NCI-H510A (cell line): ENCODE results near the gene NAXE.
"Not testable (repeated sequence)": the region's sequence is repeated elsewhere in the genome, so short reads cannot be mapped to it uniquely, and the experiment has no call there.

Experiments
- DNase-seq: peaks from one replicate; lab custom pipeline; 2025; lab: John Stamatoyannopoulos, UW

Gene NAXE

DNA sequence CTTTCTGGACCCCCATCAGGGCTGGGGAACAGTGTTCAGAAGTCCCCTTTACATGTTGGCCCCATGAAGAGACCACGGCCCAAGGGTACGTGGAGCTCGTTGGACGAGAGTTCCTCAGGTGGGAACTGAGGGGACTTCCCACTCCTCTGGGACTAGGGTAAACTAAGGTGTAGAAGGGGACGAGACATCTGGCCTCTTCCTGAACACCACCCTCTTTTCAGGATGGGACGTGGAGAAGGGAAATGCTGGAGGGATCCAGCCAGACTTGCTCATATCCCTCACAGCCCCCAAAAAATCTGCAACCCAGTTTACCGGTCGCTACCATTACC is 2.0 kb downstream of the NAXE start:
- no peak for DNase-seq

DNA sequence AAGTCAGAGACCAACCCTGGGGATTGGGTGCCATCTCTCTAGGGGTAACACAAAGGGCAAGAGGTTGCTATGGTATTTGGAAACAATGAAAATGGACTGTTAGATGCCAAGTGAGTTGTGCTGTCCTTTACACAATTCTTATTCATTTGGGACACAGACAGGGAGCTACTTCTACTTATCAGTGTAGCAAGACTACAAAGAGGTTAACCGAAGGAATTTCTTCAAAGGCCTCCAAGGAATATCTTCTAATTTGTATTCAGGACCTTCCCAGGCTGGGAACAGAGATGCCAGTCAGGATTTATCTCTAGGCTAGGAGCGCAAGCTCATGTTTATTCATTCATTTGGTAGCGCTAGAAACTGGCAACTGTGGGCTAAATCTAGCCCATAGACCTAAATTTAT is 2.6 kb downstream of the NAXE start:
- no peak for DNase-seq

- no peak for DNase-seq
Measured at GRCh38 chr1:156595016-156595415, 3.4 kb downstream of the NAXE start.

- no peak for DNase-seq
Measured at GRCh38 chr1:156596426-156596825, 4.8 kb downstream of the NAXE start.

- no peak for DNase-seq
Measured at GRCh38 chr1:156598125-156598524, 6.5 kb downstream of the NAXE start.

DNA sequence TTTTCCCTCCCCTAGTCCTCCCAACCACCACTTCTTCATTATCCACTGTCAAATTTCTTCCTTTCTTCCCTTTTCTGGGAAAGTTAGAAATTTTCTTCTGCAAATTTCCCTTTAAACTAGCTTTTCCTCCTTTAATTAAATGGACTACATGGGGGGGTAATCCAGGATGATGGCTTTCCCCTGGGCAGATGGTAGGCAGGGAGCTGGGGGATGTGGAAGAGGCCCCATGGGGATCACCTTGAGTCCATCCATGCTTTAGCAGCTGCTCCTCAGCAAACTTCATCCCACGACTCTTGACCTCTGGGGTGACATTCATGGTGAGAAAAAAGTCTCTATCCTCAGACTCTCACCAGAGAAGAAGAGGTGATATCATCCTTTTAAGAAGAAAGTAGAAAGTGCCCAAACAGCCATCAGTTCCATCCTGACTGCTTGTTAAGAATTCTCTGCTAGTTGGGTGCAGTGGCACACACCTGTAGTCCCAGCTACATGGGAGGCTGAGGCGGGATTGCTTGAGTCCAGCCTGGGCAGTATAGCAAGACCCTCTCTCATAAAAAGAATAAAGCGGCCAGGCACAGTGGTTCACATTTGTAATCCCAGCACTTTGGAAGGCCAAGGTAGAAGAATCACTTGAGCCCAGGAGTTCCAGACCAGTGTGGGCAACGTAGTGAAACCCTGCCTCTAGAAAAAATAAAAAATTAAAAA is 7.3 kb downstream of the NAXE start:
- DNase-seq: no peak

- DNase-seq: no peak
Measured at GRCh38 chr1:156599811-156600210, 8.2 kb downstream of the NAXE start.

GRCh38 chr1:156600733-156601121 is 9.2 kb downstream of the NAXE start:
- no peak for DNase-seq

- DNase-seq: peak; percentile 69
Measured at GRCh38 chr1:156601122-156601830, 9.7 kb downstream of the NAXE start, which contains the start of gene GPATCH4. Gene GPATCH4, minus strand, starts transcription at chr1:156601479.

GRCh38 chr1:156601892-156602291 is 10.3 kb downstream of the NAXE start:
- DNase-seq: no peak

DNA sequence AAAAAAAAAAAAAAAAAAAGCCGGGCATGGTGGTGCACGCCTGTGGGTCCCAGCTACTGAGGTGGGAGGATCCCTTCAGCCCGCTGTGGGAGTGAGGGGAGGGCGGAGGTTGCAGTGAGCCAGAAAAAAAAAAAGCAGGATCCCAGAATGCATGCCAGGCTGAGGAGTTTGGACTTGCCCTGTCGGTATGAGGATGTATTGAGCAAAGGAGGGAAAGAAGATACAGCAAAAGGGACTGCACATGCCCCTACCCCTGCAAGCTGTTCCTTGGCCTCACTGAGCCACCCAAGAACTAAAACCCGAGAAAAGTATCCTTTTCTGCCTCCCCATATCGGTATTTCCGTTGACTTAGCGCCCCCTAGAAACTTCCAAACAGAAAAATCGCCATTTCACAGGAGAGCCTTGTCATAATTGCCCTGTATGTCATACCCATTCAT is 11.0 kb downstream of the NAXE start:
- DNase-seq: no peak

GRCh38 chr1:156607344-156607743 is 15.8 kb downstream of the NAXE start:
- not testable (repeated sequence) for DNase-seq

DNA sequence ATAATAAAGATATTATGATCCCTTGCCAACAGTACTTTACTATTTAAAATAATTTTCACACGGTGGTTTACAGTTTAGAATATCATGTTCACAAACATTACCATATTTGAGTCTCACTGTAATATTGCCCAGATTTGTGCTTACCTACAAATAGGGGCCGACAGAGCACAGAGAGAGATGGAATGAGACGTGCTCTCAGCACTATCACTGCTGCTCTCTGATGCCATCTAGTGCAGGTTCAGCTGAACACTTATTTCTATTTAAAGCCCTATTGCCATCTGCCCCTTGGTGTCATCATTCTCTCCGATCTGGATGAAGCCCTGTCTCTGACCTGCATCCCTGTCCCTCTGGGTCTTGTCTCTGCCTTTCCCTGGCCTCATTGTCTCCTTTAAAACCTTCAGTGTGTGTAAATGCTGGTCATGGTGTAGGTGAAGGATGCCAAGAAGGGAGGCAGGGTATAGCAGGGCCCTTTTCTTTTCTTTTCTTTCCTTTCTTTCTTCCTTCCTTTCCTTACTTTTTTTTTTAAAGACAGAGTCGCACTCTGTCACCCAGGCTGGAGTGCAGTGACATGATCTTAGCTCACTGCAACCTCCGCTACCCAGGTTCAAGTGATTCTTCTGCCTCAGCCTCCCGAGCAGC is 16.6 kb downstream of the NAXE start:
- DNase-seq: peak; percentile 67

DNA sequence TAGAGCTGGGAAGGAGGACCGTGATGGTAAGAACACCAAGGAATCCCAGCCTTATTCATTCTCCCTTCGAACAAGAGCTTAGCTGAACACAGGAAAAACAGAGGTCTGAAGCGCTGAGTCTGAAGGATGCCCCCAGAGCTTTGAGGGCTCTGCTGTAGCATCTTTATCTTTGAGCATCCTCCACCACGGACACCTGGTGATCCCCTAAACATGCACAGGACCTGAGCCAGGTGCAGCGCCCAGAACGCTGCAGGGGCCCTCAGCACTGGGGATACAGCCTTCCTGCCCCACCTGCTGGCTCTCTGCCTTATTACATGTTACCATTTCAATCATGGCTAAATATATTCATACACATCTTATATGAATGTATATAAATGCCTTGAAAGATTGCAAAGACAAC is 17.4 kb downstream of the NAXE start:
- DNase-seq: peak; percentile 41

- not testable (repeated sequence) for DNase-seq
Measured at GRCh38 chr1:156610072-156610471, 18.5 kb downstream of the NAXE start.

DNA sequence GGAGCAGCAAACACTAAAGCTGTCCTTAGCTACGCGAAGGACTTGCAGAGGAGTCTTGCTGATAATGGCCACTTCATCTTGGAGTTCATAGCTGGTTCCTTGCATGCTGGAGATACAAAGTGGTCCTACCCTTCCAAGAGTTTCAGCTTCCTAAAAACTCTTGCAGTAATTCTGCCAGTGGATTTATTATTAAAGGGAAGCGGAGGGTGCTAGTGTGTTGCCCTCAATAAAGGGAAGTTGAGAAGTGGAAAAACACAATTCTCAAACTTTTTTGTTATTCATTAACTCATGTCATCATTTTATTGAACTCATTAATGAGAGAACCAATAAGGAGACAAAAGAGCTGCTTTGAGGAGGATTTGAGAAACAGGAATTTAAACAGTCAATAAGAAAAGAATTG is 21.1 kb downstream of the NAXE start:
- no peak for DNase-seq

DNA sequence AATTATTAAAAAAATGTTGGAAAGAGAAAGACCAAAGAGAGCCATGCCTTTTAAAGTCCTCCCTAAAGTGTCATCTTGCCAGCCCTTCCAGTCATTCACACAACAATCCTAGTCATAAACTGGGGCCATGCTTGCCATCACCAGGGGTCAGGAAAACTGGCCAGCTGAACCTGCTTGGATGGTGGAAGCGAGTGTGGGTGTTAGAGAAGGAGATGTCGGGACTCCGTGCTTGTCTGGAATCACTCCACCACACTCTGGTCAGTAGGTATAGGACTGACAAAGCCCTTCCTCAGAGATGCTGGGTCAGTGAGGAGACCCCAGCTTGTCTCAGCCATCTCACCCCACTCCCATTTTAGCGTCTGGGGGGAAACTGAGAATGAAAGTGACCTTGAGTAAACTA is 24.4 kb downstream of the NAXE start:
- DNase-seq: no peak

DNA sequence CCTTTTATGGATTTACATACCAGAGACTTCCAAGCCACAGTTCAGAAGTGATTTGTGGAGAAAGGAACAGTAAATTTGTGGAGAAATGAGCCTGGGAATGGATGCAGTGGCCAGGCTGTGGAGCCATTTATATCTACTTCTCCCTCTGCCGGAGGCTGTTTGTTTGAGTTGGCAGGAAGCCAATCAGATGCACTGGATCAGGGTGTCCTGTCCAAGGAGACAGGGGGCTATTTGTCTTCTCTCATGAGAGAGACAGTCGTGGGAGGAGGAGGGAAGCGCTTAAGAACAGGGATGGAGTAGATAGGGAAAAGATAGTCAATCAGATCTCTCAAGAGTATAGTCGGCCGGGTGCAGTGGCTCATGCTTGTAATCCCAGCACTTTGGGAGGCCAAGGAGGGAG is 24.9 kb downstream of the NAXE start:
- peak; percentile 70 for DNase-seq

DNA sequence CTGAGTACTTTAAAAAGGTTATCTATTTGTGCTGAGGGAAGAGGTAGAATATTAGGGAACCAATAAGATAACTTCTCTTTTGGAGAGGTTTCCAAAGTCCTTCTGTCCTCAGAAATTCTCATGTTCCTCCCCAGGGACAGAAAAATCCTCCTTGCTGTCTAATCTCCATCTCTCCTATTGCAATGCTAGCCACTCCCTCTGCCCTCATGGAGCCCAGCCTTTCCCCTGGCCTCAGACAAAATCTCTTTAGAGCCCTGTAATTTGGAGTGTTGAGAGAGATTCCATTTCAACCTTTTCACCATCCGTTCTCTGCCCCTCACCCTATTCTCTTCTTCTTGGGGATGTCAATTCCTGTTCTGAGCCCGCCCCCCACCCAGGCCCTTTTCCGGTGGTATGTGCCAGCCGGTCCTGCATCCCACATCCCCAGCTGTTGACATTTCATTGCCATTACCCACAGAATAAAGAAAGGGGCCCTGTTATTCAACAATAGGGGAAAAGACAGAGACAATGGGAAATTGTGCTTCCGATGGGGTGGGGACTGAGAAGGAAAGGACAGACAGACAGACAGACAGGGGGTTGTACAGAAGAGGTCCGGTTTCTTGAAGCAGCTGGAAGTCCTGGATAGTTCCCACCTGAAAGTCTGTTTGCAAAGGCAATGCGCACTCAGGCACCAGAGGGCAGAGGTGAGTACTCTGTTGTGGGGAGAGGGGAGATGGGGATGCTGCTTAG is 27.4 kb downstream of the NAXE start, which contains the start of gene HAPLN2:
TSS of gene HAPLN2 (plus strand) at position 563 of the 729 bp plus-strand sequence. CDS start 4,076 bp downstream, outside the sequence.
- DNase-seq: peak; percentile 29

- no peak for DNase-seq
Measured at GRCh38 chr1:156619582-156619955, 28.0 kb downstream of the NAXE start.

DNA sequence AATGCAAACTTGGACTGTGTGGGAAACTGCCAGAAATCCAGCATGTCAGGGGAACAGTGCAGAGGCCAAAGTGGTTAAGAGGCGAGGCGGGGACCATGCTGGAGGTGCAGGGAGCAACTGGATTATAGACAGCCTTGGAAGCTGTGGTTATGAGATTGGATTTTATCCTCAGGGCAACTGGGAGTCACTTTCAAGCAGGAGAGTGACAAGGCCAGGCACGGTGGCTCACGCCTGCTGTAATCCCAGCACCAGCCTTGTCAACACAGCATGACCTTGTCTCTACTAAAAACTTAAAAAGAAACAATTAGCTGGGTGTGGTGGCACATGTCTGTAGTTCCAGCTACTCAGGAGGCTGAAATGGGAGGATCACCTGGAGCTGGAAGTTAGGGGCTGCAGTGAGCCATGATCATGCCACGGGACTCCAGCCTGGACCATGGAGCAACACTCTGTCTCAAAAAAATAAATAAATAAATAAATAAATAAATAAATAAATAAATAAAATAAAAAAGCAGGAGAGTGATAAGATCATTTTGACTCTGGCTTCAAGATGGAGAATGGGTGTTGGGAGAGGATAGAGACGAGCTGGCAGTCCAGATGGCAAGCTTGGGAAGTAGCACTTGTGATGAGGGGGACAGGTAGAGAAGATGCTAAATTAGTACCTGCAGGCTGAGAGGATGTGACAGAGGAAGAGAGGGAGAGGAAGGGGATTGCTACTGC is 31.2 kb downstream of the NAXE start:
- DNase-seq: no peak
